ENCODE measurements around the gene AKAP4. TPM values are rescaled to one million over a fixed set of nuclear protein-coding genes. Genes with fewer than 3 reads are reported as not detected.

The AKAP4 gene
- total RNA-seq, 1 donor from 2014 or later, result not detected

DNA sequence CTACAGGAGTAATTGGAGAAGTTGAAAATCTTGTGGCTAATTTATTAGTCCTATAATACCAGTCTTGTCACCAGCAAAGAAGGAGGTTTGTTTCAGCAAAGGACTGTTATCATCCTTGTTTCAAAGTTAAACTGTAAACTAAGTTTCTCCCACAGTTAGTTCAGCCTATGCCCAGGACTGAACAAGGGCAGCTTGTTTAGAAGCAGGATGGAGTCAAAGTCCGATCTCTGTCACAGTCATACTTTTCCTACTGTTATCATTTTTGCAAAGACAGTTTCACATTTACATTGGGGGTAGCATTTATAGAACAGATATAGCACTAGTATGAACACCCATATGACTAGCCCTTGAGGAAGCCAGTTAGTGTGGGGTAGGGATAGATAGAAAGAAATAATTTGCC lies 46.4 kb downstream of the AKAP4 start:
- Histone ChIP-seq H2AFZ (replicated peaks) (no peak overlapping the region), H3K4me1 (no peaks in the 10 kb centered on the region), H3K9ac (no peak overlapping the region), H3K79me2 (ENCODE audit: low read depth) (no peaks in the 10 kb centered on the region), H3K36me3 (no peaks in the 10 kb centered on the region), H3K4me2 (no peak overlapping the region), H3K27me3 (no peaks in the 10 kb centered on the region), H4K20me1 (ENCODE audit: low read depth) (no peaks in the 10 kb centered on the region), H3K4me3 (no peak overlapping the region), H3F3A (ENCODE audit: low read depth) (no peaks in the 10 kb centered on the region), H3K27ac (no peak overlapping the region), H3K9me3 (ENCODE audit: low read depth) (no peaks in the 10 kb centered on the region)
- no peak overlapping the region for H3K27ac Mint-ChIP-seq
- H3K27me3 Mint-ChIP-seq (ENCODE audit: insufficient read depth, low read depth), result no peaks in the 10 kb centered on the region
- no peak for TF ChIP-seq EZH2phosphoT487 (IDR thresholded peaks at IDR 0.05)
- TF ChIP-seq, protein P1, sequence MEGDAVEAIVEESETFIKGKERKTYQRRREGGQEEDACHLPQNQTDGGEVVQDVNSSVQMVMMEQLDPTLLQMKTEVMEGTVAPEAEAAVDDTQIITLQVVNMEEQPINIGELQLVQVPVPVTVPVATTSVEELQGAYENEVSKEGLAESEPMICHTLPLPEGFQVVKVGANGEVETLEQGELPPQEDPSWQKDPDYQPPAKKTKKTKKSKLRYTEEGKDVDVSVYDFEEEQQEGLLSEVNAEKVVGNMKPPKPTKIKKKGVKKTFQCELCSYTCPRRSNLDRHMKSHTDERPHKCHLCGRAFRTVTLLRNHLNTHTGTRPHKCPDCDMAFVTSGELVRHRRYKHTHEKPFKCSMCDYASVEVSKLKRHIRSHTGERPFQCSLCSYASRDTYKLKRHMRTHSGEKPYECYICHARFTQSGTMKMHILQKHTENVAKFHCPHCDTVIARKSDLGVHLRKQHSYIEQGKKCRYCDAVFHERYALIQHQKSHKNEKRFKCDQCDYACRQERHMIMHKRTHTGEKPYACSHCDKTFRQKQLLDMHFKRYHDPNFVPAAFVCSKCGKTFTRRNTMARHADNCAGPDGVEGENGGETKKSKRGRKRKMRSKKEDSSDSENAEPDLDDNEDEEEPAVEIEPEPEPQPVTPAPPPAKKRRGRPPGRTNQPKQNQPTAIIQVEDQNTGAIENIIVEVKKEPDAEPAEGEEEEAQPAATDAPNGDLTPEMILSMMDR (IDR thresholded peaks at IDR 0.05), result no peak
- no peak for TF ChIP-seq EZH2 (IDR thresholded peaks at IDR 0.05)
- no peaks in the 10 kb centered on the region for H3K4me1 Mint-ChIP-seq
- no peaks in the 10 kb centered on the region for H3K36me3 Mint-ChIP-seq
- peaks cover 4% of the 10 kb centered on the region for H3K9me3 Mint-ChIP-seq
- no peak for DNase-seq (ENCODE audit: low spot score)
- H3K4me3 Mint-ChIP-seq, result no peak overlapping the region

DNA sequence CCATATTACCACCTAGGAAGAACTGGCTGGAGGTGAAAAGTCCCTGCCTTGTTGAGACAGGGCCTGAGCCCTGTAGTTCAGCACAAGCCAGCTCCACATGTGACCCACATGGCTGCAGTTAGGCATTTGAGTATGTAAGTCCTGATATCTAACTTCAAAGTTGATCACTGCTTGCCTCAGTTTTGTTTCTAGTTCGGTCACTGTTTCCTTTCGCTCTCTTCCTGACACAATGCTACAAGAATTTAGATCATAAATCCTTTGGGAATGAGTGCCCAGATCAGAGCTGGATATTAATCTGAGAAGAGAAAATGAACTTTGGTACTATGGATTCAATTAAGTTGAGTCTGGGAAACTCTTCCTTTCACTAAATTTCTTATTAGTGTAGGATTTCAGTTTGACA lies 48.4 kb downstream of the AKAP4 start:
- H4K20me1 ChIP-seq (ENCODE audit: low read depth), result no peaks in the 10 kb centered on the region
- no peaks in the 10 kb centered on the region for H3F3A ChIP-seq (ENCODE audit: low read depth)
- no peak overlapping the region for H3K27ac ChIP-seq
- Mint-ChIP-seq H3K27ac (no peak overlapping the region), H3K4me3 (no peak overlapping the region), H3K36me3 (no peaks in the 10 kb centered on the region), H3K27me3 (ENCODE audit: insufficient read depth, low read depth) (no peaks in the 10 kb centered on the region), H3K9me3 (peaks cover 4% of the 10 kb centered on the region), H3K4me1 (no peaks in the 10 kb centered on the region)
- H3K27me3 ChIP-seq, result no peaks in the 10 kb centered on the region
- TF ChIP-seq, protein P1 (IDR thresholded peaks at IDR 0.05), result no peak
- no peak for TF ChIP-seq EZH2 (IDR thresholded peaks at IDR 0.05)
- no peaks in the 10 kb centered on the region for H3K79me2 ChIP-seq (ENCODE audit: low read depth)
- no peak overlapping the region for H3K4me2 ChIP-seq
- no peaks in the 10 kb centered on the region for H3K9me3 ChIP-seq (ENCODE audit: low read depth)
- no peaks in the 10 kb centered on the region for H3K4me1 ChIP-seq
- H3K9ac ChIP-seq, result no peak overlapping the region
- no peak overlapping the region for H2AFZ ChIP-seq (replicated peaks)
- H3K36me3 ChIP-seq, result no peaks in the 10 kb centered on the region
- no peak for DNase-seq (ENCODE audit: low spot score)
- no peak overlapping the region for H3K4me3 ChIP-seq

DNA sequence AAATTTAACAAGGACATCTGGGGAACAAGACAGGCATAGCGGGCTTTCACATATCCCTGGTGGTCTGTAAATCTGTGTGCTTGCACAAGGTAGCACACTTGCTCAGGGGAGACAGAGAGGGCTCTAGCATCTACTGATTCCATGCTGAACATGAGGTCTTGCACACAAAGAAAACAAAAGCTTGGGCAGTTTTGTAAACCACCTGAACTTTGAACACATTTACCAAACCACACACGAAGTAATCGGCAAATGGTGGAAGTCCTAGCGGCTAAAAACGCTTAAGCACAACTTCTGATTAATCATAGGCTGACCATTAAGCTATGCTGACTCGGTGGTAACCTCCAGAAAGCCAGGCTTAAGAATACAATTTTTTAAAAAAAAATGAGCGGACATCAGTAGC lies 52.8 kb downstream of the AKAP4 start:
- no peak overlapping the region for H3K4me3 ChIP-seq
- no peak for DNase-seq (ENCODE audit: low spot score)
- H3K79me2 ChIP-seq (ENCODE audit: low read depth), result no peaks in the 10 kb centered on the region
- H3K36me3 Mint-ChIP-seq, result no peaks in the 10 kb centered on the region
- no peaks in the 10 kb centered on the region for H3K4me1 ChIP-seq
- no peak overlapping the region for H3K9ac ChIP-seq
- H3K27ac ChIP-seq, result no peak overlapping the region
- no peaks in the 10 kb centered on the region for H3K27me3 ChIP-seq
- no peak overlapping the region for H2AFZ ChIP-seq (replicated peaks)
- H3K27ac Mint-ChIP-seq, result no peak overlapping the region
- no peak overlapping the region for H3K4me3 Mint-ChIP-seq
- H3K9me3 Mint-ChIP-seq, result no peaks in the 10 kb centered on the region
- H3K4me2 ChIP-seq, result no peak overlapping the region
- no peaks in the 10 kb centered on the region for H3F3A ChIP-seq (ENCODE audit: low read depth)
- TF ChIP-seq EZH2phosphoT487 (IDR thresholded peaks at IDR 0.05) (no peak), EZH2 (IDR thresholded peaks at IDR 0.05) (no peak)
- TF ChIP-seq, protein P1 (IDR thresholded peaks at IDR 0.05), result no peak
- H3K9me3 ChIP-seq (ENCODE audit: low read depth), result no peaks in the 10 kb centered on the region
- no peaks in the 10 kb centered on the region for H3K27me3 Mint-ChIP-seq (ENCODE audit: insufficient read depth, low read depth)
- no peaks in the 10 kb centered on the region for H3K4me1 Mint-ChIP-seq
- no peaks in the 10 kb centered on the region for H3K36me3 ChIP-seq
- no peaks in the 10 kb centered on the region for H4K20me1 ChIP-seq (ENCODE audit: low read depth)

Small RNAs within 50 kb of the gene (small RNA-seq; reads per million reads assigned to genes)
- gene PYY3 (not detected), gene RF00019 (not detected)

Other genes with a start within 250 kb of the AKAP4 start
- 0.09 and 0.43 TPM in 2 replicates for gene CCNB3, start 3.8 kb upstream of the AKAP4 start, total RNA-seq (ENCODE audit: low replicate concordance)

Data from neural progenitor cell (in vitro differentiated cells).